SK-N-SH (cell line): ENCODE measurements around the gene HIPK2.
"Not testable (repeated sequence)": the region's sequence is repeated elsewhere in the genome, so short reads cannot be mapped to it uniquely, and the experiment has no call there.

ENCODE experiments used
- EP300 ChIP-seq, 2 experiments: IDR thresholded peaks; 2 replicates each; pipeline versions ENCODE4 v1.4.0 to v1.6.1; 2012; ENCODE audit warnings: borderline replicate concordance in 1 of 2, low read depth in 1 of 2, low read length in 1 of 2
- EZH2phosphoT487 ChIP-seq: fragments of 200-600 bp; sonication (generic); IDR thresholded peaks from 2 replicates; pipeline ENCODE4 v1.6.1; 2017; ENCODE audit warnings: low read depth, mixed run types, mild to moderate bottlenecking, antibody characterized with exemption, moderate library complexity, borderline replicate concordance
- FOSL2 ChIP-seq: IDR thresholded peaks from 2 replicates; pipeline ENCODE4 v1.4.0; 2012; ENCODE audit warnings: low read depth, mild to moderate bottlenecking, moderate library complexity, borderline replicate concordance
- JUND ChIP-seq: IDR thresholded peaks from 2 replicates; pipeline ENCODE4 v1.4.0; 2012
- MEF2A ChIP-seq: IDR thresholded peaks from 2 replicates; pipeline ENCODE4 v1.4.0; 2012; ENCODE audit warnings: low read depth, borderline replicate concordance
- POLR2AphosphoS5 ChIP-seq: IDR thresholded peaks from 2 replicates; pipeline ENCODE4 v1.6.1; 2012; ENCODE audit warnings: low read depth, low read length
- RCOR1 ChIP-seq: fragments of 150-350 bp; IDR thresholded peaks from 2 replicates; pipeline ENCODE4 v1.6.1; 2017; ENCODE audit warnings: antibody characterized with exemption, low read length
- RFX5 ChIP-seq: IDR thresholded peaks from 2 replicates; pipeline ENCODE4 v1.6.1; 2012; ENCODE audit warnings: mild to moderate bottlenecking, improper control_type of control experiment, low read length
- SIN3A ChIP-seq: IDR thresholded peaks from 2 replicates; pipeline ENCODE4 v1.6.1; 2012; ENCODE audit warnings: low read depth, mild to moderate bottlenecking, low read length, moderate library complexity, borderline replicate concordance
- YY1 ChIP-seq: IDR thresholded peaks from 2 replicates; pipeline ENCODE4 v1.4.0; 2012; ENCODE audit warnings: low read depth, mild to moderate bottlenecking
- TF ChIP-seq, protein P1 (sequence below): fragments of 200-600 bp; sonication (generic); IDR thresholded peaks from 2 replicates; pipeline ENCODE4 v1.6.1; 2017; ENCODE audit warnings: antibody characterized with exemption, mild to moderate bottlenecking, moderate library complexity
- TF ChIP-seq, protein P2 (sequence below): IDR thresholded peaks from 2 replicates; pipeline ENCODE4 v1.6.1; 2012; ENCODE audit warnings: mild to moderate bottlenecking, low read depth, low read length, moderate library complexity

DNA sequence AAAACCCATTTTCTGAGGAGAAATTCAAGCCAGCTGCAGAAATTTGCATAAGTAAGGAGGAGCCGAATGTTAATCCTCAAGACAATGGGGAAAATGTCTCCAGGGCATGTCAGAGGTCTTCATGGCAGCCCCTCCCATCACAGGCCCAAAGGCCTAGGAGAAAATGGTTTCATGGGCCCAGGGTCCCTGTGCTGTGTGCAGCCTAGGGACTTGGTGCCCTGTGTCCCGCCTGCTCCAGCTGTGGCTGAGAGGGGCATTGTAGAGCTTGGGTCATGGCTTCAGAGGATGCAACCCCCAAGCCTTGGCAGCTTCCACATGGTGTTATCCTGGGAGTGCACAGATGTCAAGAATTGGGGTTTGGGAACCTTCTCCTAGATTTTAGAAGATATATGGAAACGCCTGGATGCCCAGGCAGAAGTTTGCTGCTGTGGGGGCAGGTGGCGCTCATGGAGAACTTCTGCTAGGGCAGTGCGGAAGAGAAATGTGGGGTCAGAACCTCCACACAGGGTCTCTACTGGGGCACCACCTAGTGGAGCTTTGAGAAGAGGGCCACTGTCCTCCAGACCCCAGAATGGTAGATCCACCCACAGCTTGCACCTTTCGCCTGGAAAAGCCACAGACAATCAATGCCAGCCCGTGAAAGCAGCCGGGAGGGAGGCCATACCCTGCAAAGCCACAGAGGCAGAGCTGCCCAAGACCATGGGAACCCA, 223.7 kb downstream of the HIPK2 start:
- TF ChIP-seq, protein P1, sequence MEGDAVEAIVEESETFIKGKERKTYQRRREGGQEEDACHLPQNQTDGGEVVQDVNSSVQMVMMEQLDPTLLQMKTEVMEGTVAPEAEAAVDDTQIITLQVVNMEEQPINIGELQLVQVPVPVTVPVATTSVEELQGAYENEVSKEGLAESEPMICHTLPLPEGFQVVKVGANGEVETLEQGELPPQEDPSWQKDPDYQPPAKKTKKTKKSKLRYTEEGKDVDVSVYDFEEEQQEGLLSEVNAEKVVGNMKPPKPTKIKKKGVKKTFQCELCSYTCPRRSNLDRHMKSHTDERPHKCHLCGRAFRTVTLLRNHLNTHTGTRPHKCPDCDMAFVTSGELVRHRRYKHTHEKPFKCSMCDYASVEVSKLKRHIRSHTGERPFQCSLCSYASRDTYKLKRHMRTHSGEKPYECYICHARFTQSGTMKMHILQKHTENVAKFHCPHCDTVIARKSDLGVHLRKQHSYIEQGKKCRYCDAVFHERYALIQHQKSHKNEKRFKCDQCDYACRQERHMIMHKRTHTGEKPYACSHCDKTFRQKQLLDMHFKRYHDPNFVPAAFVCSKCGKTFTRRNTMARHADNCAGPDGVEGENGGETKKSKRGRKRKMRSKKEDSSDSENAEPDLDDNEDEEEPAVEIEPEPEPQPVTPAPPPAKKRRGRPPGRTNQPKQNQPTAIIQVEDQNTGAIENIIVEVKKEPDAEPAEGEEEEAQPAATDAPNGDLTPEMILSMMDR = not testable (repeated sequence)
- TF ChIP-seq EP300 (IDR thresholded peaks at IDR 0.05; ENCODE audit: borderline replicate concordance in 1 of 2, low read depth in 1 of 2, low read length in 1 of 2); JUND; POLR2AphosphoS5; YY1; RFX5; FOSL2; RCOR1; EZH2phosphoT487; MEF2A; SIN3A: not testable (repeated sequence)
- TF ChIP-seq, protein P2, sequence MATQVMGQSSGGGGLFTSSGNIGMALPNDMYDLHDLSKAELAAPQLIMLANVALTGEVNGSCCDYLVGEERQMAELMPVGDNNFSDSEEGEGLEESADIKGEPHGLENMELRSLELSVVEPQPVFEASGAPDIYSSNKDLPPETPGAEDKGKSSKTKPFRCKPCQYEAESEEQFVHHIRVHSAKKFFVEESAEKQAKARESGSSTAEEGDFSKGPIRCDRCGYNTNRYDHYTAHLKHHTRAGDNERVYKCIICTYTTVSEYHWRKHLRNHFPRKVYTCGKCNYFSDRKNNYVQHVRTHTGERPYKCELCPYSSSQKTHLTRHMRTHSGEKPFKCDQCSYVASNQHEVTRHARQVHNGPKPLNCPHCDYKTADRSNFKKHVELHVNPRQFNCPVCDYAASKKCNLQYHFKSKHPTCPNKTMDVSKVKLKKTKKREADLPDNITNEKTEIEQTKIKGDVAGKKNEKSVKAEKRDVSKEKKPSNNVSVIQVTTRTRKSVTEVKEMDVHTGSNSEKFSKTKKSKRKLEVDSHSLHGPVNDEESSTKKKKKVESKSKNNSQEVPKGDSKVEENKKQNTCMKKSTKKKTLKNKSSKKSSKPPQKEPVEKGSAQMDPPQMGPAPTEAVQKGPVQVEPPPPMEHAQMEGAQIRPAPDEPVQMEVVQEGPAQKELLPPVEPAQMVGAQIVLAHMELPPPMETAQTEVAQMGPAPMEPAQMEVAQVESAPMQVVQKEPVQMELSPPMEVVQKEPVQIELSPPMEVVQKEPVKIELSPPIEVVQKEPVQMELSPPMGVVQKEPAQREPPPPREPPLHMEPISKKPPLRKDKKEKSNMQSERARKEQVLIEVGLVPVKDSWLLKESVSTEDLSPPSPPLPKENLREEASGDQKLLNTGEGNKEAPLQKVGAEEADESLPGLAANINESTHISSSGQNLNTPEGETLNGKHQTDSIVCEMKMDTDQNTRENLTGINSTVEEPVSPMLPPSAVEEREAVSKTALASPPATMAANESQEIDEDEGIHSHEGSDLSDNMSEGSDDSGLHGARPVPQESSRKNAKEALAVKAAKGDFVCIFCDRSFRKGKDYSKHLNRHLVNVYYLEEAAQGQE = not testable (repeated sequence)
